GM21360 (cell line): ENCODE data around the gene TOPBP1.
A peak's percentile ranks its signal among the peaks of the same experiment; 100 is the strongest.
"Not testable (repeated sequence)": the region's sequence is repeated elsewhere in the genome, so short reads cannot be mapped to it uniquely, and the experiment has no call there.

Source experiments
- ATAC-seq: cut with Tn5 transposase; IDR thresholded peaks from one replicate; pipeline ENCODE4 v1.9.1; 2021; ENCODE audit warnings: mild to moderate bottlenecking, moderate library complexity; ENCODE audit not compliant: unreplicated experiment

The TOPBP1 gene

DNA sequence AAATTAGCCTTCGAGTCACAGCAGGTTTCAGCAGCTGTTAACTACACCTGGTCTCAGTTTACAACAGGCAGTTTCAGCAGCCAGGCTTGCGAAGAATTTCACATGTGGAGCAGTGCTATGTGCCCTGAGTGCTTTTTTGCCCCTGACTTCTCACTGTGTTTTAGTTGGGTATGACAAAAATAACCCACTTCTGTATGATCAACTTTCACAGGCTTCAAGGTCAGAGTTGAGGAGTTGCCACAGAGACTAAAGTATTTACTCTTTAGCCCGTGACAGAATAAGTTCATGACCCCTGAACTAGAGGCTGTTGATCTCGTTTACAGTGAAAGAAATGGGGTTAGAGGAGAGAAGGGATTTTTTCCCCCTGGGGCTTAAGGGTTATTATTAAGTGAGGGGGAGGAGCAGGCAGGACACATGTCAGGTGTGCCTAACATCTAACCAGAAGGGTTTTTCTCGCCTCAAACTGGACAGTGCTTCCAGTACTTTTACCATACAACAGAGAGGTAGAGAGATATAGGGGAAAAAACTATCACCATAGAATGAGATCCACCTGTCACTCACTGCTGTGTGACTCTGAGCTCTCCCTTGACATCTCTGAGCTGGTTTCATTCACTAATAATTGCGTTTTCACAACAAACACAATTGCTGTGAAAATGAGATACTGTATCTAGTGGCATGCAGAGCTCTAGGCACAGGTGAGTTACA, 14.0 kb upstream of the TOPBP1 start:
- ATAC-seq, result no peak

DNA sequence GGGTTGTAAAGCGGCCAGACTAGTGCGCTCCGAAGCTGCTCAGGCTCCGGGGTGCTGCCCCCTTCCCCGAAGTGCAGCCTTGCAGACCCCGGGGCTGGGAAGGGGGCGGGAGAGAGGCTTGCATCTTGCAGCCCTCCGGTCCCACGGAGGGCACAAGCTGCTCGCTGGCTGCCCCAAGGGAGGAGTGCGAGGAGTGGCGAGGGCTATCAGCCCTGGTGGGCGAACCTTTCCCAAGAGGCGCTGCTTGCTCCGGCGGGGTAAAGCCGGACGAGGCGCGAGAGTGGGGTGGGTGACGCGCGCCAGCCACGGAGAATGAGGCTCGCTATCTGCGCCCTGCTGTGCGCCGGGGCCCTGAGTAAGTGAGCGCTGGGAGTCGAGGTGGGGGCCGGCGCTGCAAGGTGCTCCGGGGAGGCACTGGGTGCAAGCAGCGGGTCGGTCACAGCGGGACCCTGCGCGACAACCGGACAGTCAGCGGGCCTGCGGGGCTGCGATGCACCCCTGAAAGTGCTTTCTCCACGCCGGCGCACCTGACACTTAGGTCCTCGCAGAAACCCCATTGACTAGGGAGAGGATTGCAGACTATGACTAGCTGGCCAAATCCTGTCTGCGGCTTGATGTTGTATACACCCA, 12.7 kb upstream of the TOPBP1 start:
- ATAC-seq, result no peak

DNA sequence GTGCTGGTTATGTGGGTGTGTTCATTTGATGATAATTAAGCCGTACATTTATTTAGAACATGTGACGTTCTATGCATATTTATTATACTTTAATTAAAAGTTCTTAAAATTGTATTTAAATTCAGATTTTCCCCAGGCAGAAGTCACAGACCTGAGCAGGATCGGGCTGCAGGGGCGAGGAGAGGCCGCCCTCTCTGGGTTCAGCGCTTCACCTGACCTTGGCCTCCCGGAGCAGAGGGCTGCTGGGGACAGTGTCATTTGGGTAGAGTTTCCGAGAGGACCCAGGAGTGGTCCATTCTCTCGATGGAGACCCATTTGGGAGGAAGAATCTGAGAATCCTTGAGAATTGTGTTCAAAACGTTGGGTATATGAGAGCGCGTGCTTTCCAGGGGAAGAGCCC, 12.0 kb upstream of the TOPBP1 start:
- ATAC-seq, result no peak

DNA sequence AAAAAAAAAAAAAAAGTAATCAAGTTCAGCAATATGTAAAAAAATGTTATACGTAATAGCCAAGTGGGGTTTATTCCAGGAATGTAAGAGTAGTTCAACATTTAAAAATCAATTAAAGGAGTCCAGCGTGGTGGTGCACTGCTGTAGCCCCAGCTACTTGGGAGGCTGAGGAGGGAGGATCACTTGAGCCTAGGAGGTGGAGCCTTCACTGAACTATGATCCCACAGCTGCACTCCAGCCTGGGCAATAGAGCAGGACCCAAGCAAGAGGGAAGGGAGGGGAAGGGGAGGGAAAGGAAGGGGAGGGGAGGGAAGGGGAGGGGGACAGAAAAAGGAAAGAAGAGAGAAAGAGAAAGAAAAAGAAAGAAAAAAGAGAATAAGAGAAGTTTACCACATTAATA, 10.7 kb upstream of the TOPBP1 start:
- no peak for ATAC-seq

DNA sequence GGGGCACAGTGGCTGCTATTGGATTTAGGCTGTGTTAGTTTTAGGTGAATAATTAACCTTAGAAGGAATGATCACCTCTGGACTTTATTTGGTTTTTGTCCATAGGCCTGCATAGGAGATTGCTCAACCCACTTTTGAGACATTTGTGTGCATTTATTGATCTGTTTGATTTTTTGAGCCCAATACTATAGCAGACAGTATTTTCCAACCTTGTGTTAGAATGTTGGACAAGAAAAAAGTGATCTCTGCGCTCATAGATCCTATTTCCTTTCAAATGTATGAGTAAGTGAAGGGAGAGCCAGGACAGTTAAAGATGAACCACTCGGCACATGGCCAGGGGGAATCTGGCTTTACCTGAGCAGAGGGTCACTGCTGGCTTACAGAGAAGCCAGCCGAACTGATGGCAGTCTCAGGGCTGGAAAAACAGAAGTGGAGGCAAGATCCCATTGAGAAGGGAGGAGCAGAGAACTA, 8.8 kb upstream of the TOPBP1 start:
- ATAC-seq, result no peak

DNA sequence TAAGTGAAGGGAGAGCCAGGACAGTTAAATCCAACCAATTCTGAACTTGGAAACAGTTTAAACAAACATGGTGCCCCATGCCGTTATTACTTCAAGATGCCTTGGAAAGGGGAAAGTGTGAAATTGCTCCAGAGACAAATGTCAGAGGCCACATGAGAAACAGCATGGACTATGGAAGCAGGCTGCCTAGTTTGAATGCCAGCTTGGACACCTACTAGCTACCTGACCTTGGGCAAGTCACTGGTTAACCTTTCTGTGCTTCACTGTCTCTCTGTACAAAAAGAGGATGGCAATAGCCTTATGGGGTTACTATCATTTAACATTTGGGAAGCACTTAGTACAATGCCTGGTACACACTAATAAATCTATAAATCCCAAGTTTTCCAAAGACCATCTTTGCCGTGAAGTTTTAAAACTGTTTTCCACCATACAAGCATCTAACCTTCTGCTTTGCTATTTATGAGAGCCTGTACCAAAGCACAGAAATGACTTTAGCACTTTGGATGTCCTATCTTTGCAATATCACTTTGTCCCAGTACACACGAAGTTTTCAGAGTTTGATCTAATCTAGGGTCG, 8.3 kb upstream of the TOPBP1 start:
- ATAC-seq, result no peak

DNA sequence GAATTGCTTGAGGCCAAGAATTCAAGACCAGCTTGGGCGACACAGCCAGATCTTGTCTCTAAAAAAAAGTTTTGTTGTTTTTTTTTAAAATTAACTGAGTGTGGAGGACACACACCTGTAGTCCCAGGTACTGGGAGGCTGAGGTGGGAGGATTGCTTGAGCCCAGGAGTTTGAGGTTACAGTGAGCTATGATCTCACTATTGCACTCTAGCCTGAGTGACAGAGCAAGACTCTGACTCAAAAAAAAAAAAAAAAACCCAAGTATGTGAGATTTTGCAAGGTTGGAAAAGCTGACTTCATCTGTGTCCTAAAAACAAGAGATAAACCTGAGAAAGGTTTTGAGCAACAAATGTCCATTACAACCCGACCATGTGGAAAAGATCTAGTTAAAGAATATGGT, 5.4 kb upstream of the TOPBP1 start:
- no peak for ATAC-seq

DNA sequence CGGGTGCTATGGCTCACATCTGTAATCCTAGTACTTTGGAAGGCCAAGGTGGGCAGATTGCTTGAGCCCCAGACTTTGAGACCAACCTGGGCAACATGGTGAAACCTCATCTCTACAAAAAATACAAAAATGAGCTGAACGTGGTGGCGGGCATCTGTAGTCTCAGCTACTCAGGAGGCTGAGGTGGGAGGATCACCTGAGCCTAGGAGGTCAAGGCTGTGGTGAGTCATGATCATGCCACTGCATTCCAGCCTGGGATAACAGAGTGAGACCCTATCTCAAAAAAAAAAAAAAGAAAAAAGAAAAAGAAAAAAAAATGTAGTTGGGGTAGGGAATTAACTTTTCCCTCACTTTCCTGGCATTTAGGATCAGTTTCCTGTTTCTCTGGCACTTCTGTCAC, 3.4 kb upstream of the TOPBP1 start:
- not testable (repeated sequence) for ATAC-seq

DNA sequence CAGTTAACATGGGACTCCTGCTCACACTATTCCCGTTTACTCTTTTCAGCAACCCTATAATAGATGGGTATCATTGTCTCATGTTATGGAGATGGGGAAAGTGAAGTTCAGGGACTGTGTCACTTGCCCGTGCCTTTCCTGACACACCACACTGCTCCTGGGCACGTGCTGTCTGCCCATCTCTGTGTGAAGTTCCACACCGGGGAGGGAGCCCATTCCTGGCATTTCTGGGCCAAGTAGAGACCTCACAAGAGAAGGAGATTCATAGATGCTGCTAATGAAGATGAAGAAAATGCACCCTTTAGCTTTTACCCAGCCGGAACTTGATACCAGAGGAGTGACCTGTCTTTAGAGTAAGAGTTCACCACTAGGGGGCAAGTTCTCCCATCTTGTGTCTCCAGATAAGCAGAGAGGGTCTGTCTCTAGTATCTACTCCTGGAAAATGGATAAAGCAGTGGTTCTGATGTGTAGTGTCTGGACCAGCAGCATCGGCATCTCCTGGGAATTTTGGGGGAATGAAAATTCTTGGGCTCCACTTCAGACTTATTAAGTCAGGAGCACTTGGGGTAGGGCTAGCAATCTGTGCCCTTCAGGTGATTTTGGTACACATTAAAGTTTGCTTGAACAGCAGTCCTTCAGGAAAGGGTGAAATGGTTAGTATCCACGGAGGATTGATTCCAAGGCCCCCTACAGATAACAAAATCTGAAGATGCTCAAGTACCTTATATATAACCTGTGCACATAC, 2.0 kb upstream of the TOPBP1 start:
- peak; percentile 50 for ATAC-seq

DNA sequence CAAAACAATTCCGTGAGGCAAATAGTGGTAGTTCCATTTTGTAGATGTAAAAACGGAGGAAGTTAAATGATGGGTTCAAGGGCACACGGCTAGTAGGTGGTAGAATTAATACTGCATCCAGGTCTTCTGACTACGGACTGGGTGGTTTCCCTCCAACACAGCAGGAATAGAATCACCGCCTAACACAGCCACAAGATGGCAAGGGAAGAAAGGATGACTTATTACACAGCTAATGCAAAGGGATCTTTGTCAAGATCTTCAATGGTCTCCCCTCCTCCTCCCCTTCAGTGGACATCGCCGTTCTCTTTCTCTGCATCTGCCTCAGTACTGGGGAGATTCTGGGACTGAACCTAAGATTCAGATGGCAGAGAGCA, 524 bp upstream of the TOPBP1 start:
- ATAC-seq, result peak; percentile 51

DNA sequence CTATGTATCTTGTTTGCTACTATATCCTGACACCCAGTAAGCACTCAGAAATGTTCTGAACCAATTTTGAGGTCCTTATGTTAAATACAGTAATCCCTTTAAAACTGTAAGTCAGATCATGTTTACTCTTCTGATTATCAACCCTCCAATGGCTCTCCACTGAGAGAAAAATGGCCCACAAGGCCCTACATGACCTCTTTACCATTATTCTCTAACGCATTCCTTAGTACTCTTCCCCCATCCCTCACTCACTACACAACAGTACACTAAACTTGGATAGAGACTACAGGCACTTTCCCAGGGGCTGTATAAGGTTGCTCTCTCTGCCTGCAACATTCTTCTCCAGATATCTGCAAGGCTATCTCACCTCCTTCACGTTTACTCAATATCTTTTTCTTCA, 1.9 kb downstream of the TOPBP1 start:
- no peak for ATAC-seq

DNA sequence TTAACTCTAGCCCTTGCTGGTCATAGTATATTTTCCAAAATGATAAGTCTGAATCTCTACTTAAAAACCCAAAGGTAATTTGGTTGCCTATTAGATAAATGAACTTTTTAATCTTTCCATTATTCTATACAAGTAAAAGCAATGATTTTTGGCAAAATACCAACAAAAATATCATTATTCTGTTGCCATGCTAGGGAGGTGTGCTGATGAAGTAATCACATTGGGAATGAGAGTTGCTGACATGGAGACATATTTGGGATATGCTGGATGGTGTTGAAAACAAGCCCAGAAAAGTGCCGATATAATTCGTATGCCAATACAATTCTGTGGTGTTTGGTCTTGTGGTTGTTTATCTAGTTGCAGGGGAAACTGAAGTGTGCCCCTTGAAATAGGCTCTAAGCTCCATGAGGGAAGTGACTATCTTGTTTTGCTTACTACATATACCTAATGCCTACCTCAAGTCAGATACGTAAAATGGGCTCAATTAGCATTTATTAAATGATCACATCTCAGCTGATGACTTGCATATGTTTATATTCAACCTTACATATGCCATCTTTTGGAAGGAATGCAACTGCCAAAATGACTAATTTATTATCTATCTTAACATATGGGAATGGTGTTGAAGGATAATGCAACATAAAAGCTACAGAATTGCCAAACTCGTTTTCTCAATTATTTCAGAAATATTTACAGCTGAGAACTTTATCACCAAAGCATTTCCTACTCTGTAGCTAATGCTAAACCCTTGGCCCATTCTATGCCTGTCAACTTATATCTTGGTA, 5.8 kb downstream of the TOPBP1 start:
- no peak for ATAC-seq

DNA sequence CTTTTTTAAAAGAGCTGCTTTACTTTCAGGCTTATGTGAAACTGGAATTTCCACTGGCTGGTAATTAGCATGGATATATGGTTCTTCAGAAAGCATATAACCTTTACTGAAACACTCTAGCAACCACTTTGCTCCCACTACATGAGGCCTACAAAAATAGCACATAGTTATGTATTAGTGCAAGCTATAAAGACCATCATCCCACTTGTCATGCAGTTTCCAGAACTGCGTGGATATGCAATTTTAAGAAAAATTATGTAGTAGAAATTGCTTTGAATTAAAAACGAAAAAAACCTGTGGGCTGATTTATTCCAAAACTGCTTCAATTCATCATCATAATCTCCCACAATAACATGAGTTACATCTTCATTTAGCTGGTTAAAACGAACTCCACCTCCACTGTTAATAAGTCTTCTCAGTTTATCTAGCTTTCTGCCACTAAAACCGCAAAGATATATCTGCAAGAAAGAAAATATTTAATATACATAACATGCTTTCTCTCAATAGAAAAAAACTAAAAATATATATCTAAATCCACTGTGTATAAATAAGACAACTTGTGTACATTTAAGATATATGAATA, 12.2 kb downstream of the TOPBP1 start:
- ATAC-seq, result no peak

DNA sequence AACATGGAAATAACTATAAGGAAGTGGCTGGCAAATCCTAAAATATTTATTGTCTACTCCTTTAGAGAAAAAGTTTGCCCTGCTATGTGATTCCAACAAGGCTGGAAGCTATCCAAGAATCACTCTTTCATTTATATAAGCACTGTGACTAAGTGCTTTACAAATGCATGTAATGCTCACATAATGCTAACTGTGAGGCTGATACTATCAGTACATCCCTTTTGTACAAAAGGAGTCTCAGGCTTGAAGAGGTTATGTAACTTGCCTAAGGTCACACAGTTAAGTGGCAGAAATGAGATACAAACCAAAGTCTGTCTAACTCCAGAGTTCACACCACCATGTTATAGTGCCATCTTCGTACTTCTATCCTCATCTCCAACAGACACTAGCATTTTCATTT, 17.0 kb downstream of the TOPBP1 start:
- no peak for ATAC-seq

DNA sequence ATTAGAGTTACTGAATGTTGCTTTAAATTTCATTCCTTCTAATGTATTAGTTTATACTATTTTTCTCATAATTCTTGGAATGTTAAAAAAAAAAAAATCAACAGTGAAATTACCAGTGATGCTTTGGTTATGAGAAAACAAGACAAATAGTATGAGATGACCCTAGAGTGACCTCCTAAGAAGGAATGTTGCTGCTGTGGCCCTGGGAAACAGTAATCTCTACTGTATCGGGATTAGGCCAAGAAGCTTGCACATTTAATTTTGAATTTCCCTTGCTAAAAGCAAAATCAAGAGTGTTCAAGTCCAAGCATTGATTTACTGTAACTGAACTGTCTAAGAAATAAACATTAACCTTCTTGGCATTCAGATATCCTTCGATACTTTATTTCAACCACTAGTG, 18.1 kb downstream of the TOPBP1 start:
- ATAC-seq, result no peak

DNA sequence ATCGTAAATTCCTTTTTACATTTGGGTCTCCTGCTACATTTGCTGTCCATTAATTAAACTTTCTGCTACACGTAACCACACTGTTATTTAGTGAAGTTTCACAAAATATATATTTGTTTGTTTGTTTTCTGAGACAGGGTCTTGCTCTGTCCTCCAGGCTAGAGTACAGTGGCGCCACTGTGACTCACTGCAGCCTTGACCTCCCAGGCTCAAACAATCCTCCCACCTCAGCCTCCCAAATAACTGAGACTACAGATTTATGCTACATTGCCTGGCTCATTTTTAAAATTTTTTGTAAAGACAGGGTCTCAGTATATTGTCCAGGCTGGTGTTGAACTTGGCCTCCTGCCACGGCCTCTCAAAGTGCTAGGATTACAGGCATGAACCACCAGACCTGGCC, 20.5 kb downstream of the TOPBP1 start:
- ATAC-seq, result no peak

DNA sequence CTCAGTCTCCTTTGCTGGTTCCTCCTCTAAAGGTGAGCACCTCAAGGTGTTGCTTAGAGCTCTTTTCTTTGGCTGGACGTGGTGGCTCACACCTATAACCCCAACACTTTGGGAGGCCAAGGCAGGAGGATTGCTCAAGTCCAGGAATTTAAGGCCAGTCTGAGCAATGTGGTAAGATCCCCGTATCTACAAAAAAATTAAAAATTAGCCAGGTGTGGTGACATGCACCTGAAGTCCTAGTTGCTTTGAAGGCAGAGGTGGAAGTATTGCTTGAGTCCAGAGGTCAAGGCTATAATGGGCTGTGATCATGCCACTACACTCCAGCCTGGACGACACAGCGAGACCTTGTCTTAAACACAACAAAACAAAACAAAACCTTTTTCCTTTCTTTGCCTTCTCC, 28.3 kb downstream of the TOPBP1 start:
- no peak for ATAC-seq

DNA sequence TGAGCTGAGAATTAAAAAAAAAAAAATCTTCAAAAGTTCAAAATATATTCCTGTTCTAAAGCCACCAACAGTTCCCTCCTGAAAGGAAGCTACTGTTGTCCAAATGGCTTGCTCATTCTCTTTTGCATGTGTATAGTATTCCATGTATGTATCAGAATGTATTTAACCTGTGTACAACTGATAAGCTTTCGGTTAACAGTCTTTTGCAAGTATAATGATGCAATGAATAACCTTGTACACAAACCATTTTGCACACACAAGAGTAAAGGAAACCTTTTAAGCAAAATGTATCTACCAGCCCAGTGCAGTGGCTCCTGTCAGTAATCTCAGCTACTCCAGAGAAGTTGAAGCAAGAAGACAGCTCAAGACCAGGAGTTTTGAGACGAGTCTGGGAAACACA, 32.6 kb downstream of the TOPBP1 start:
- ATAC-seq, result no peak

DNA sequence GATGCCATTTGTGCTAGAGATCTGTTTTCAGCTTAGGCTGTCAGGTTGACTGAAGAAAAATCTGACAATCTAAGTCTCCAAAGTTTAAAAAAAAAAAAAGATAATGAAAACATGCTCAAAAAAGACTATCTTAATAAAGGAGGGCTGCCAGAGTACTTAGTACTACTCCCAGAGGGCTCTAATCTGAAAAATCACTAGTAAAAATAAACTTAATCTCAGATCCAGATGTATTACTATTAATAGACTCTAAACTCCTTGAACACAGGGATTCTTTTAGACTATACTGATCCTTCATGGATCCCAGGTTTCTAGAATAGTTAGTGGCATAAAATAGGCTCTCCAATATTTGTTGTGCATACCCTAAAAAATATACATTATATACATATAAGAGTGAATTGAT, 34.0 kb downstream of the TOPBP1 start:
- no peak for ATAC-seq

DNA sequence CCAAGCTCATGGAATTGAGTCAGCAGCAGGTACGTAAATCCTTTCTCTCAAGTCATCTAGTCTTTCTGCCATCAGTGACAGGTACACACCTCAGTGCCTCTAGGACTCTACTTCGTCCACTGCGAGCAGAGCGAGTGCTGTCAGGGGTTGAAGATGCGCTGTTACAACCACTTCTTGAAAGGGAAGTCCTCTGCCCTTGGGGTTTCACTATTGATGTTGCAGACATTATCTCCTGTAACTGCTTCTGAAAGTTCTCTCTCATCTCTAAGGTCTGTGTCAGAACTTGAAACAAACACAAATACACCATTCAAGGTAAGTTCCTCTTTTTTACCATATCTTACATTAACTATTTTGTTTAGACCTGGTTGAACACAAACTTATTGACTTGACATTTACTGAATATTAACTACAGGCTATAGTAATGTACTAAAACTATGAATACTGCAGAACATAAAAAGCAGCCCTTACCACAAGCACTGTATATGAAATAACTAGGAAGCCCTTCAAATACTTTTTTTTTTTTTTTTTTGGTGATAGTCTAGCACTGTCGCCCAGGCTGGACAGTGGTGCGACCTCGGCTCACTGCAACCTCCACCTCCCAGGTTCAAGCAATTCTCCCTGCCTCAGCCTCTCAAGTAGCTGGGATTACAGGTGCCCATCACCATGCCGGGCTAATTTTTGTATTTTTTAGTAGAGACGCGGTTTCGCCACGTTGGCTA, 41.5 kb downstream of the TOPBP1 start:
- ATAC-seq, result peak; percentile 99
